Spinal cord (tissue), 10 donors: ENCODE measurements around the gene LMNB1. TPM values are rescaled to one million over a fixed set of nuclear protein-coding genes. Genes with fewer than 3 reads are reported as not detected.
"Not testable (repeated sequence)": the region's sequence is repeated elsewhere in the genome, so short reads cannot be mapped to it uniquely, and the experiment has no call there.

ENCODE experiments used
- DNase-seq, 6 donors: peaks; one replicate each; pipeline versions ENCODE4 v3.0.0 to v3.0.0-alpha.2; 2013 to 2015; ENCODE audit warnings: low spot score in 6 of 6, low read depth in 4 of 6
- H3K27ac ChIP-seq: one replicate; pipeline ENCODE4 v1.5.1; 2013; ENCODE audit warnings: low read depth, low read length, control low read depth
- H3K27me3 ChIP-seq: one replicate; pipeline ENCODE4 v1.6.1; 2013; ENCODE audit warnings: low read length; ENCODE audit not compliant: control insufficient read depth, insufficient read depth
- H3K36me3 ChIP-seq: one replicate; pipeline ENCODE4 v1.6.1; 2013; ENCODE audit warnings: low read length; ENCODE audit not compliant: control insufficient read depth, insufficient read depth
- H3K4me1 ChIP-seq: one replicate; pipeline ENCODE4 v1.6.1; 2013; ENCODE audit warnings: low read length; ENCODE audit not compliant: control insufficient read depth, insufficient read depth
- H3K4me3 ChIP-seq: one replicate; pipeline ENCODE4 v1.5.1; 2013; ENCODE audit warnings: low read depth, low read length, control low read depth
- H3K9me3 ChIP-seq: one replicate; pipeline ENCODE4 v1.6.1; 2013; ENCODE audit warnings: low read length; ENCODE audit not compliant: control insufficient read depth, insufficient read depth
- WGBS: methylation state at CpG from one replicate; pipeline ENCODE4 v1.1.5; 2013; ENCODE audit warnings: missing lambda C conversion rate; ENCODE audit not compliant: insufficient coverage; 5-methylcytosine and 5-hydroxymethylcytosine counted together
- polyA plus RNA-seq, 2 donors: library from polyadenylated mRNA; unstranded; fragments of 120-200 nt; gene quantifications; one replicate each; pipeline ENCODE4 v1.2.1, GENCODE V29; 2013; ENCODE audit not compliant: insufficient read length in 2 of 2
- total RNA-seq, 2 donors: library from RNA; depleted of rRNA in 1 of 2; stranded (reverse); fragments of 120-200 nt in 1 of 2; fragments of >200 nt in 1 of 2; gene quantifications; one replicate each; pipeline versions ENCODE4 v1.2.3 to v1.2.4, GENCODE V29; 2013 to 2014
- donor health status: healthy.

The LMNB1 gene
- total and polyA plus RNA-seq, 4 donors = 38.6 to 63.6 (median 46.9) TPM

- Histone ChIP-seq H3K4me3 (no peak overlapping the region), H3K36me3 (peaks cover 12% of the 10 kb centered on the region), H3K27me3 (no peaks in the 10 kb centered on the region), H3K9me3 (no peaks in the 10 kb centered on the region), H3K4me1 (no peaks in the 10 kb centered on the region), H3K27ac (no peak overlapping the region)
- DNase-seq = peak in 2 of 6 donors; percentile 62 to 68
- WGBS = no CpG with 5 or more reads among the region's 1 CpG
These were observed 25.0 kb downstream of the LMNB1 start for GRCh38 chr5:126801992-126802294.

GRCh38 chr5:126805063-126805462 is 28.1 kb downstream of the LMNB1 start:
- Histone ChIP-seq H3K4me1 (no peaks in the 10 kb centered on the region), H3K9me3 (no peaks in the 10 kb centered on the region), H3K36me3 (peaks cover 19% of the 10 kb centered on the region), H3K4me3 (no peak overlapping the region), H3K27ac (no peak overlapping the region), H3K27me3 (no peaks in the 10 kb centered on the region)
- no peak for DNase-seq
- 80% methylated on average over 1 of the region's 2 CpGs for WGBS

DNA sequence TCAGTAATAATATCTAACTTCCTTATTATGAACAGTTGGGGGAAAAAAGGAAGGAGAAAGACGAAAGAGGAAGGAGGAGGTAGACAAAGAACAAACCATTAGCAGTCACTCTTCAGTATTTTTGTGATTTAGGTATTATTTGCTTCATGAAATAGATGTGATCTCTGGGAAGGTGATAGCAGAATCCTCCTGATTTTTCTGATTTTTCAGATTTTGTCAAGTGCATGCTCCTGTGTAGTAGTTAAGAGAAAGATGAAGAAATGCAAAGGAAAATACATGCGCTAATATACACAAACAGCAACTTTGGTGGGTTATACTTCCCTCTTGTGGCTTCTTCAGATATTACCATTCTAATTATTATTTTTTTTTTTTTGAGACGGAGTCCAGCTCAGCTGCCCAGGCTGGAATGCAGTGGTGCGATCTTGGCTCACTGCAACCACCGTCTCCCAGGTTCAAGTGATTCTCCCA is 31.6 kb downstream of the LMNB1 start:
- peak in 4 of 6 donors; percentile 13 to 77 (median 32) for DNase-seq
- H3K4me1 ChIP-seq = no peaks in the 10 kb centered on the region
- H3K9me3 ChIP-seq = no peaks in the 10 kb centered on the region
- H3K36me3 ChIP-seq = peaks cover 19% of the 10 kb centered on the region
- no peaks in the 10 kb centered on the region for H3K27me3 ChIP-seq
- H3K27ac ChIP-seq = no peak overlapping the region
- WGBS = 93% methylated on average over 2 of the region's 5 CpGs
- H3K4me3 ChIP-seq = no peak overlapping the region

GRCh38 chr5:126809916-126810315 is 33.0 kb downstream of the LMNB1 start:
- no peak for DNase-seq

DNA sequence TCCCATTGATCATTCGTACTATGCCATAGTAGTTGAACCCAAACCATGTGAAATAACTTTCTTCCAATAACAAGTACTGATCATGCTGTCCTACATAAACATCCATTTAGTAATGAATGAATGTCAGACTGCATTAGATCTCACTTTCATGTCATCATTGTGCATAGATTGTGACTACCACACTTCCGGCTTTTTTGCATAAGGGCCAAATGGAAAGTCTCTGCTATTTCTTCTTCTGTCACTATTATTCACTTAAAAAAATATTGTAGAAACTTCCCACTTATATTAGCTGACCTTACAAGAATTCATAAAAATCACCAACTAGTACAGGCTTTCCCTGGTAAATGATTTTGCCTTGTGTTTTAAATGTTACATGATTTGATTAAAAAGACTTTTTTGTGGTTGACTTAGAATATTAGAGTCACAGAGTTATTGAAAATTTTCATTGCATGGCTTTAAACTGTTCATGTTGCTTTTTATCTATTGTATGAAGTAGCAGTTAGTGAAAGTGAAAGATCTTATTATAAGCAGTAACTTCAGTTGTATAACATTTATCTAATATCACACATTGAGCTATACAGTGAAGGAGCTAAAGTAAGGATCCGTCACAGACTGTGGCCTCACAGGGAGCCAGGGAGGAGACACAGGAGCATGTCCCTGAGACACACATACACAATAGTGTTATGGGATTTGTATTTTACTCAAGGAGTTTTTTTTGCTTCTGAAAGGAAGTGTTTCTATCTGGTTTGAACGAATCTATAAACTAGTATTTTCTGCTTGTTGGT is 33.9 kb downstream of the LMNB1 start:
- no peaks in the 10 kb centered on the region for H3K9me3 ChIP-seq
- WGBS = no CpG with 5 or more reads among the region's 4 CpGs
- H3K4me3 ChIP-seq = no peak overlapping the region
- no peaks in the 10 kb centered on the region for H3K4me1 ChIP-seq
- H3K27me3 ChIP-seq = no peaks in the 10 kb centered on the region
- no peak overlapping the region for H3K27ac ChIP-seq
- no peak for DNase-seq
- peaks cover 22% of the 10 kb centered on the region for H3K36me3 ChIP-seq

More at GRCh38 chr5:126809916-126810315, 33.0 kb downstream of the LMNB1 start:
- Histone ChIP-seq H3K4me1 (no peaks in the 10 kb centered on the region), H3K36me3 (peaks cover 22% of the 10 kb centered on the region), H3K4me3 (no peak overlapping the region), H3K27ac (no peak overlapping the region), H3K9me3 (no peaks in the 10 kb centered on the region), H3K27me3 (no peaks in the 10 kb centered on the region)
- WGBS = 87% methylated on average over 6 of the region's 7 CpGs

DNA sequence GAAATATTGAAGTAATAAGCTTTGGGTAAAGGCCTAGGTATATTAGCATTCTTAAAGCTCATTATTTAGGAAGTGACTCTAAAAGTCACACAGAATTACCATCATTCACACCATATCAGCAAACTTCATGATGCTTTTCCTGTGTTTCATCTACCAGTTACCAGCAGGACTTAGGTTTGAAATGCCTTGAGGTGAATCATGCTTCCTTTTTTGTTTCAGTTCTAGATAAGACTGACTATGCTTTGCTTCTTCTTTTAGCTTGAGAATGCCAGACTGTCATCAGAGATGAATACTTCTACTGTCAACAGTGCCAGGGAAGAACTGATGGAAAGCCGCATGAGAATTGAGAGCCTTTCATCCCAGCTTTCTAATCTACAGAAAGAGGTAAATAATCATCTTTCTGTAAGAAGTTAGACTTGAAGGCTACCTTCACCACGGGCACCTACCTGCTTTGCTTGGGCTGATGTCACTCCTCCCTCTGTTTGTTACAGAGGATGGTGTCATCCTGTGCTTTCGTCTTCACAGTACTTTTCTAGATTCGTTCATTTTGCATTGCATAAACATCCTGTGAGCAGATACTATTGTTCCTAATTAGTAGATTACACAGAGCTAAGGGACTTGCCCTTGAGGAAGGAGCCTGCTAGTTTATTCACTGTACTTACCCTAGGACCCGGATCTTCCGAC is 34.7 kb downstream of the LMNB1 start:
- no peaks in the 10 kb centered on the region for H3K4me1 ChIP-seq
- H3K27ac ChIP-seq = no peak overlapping the region
- no CpG with 5 or more reads among the region's 6 CpGs for WGBS
- H3K27me3 ChIP-seq = no peaks in the 10 kb centered on the region
- peaks cover 13% of the 10 kb centered on the region for H3K36me3 ChIP-seq
- H3K4me3 ChIP-seq = no peak overlapping the region
- H3K9me3 ChIP-seq = no peaks in the 10 kb centered on the region
- DNase-seq = no peak

DNA sequence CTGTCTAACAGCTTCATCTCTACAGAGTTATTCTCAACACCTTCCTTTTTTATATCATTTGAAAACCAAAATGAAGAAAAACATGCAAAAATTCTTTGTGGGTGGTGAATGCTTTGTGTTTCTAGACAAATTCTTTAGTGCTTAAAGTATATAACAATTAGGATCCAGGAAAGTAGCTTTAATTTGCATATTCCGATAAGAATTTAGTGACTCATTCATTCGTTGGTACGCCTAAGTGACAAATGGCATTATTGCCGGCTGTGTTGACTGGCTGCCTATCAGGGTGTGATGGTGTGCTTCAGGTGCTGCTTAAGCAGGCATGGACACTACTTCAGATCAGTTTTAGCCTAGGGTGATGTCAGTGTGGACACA is 35.2 kb downstream of the LMNB1 start:
- WGBS = no CpG with 5 or more reads among the region's 4 CpGs
- Histone ChIP-seq H3K9me3 (no peaks in the 10 kb centered on the region), H3K4me1 (no peaks in the 10 kb centered on the region), H3K36me3 (peaks cover 10% of the 10 kb centered on the region), H3K27me3 (no peaks in the 10 kb centered on the region), H3K27ac (no peak overlapping the region), H3K4me3 (no peak overlapping the region)
- no peak for DNase-seq

DNA sequence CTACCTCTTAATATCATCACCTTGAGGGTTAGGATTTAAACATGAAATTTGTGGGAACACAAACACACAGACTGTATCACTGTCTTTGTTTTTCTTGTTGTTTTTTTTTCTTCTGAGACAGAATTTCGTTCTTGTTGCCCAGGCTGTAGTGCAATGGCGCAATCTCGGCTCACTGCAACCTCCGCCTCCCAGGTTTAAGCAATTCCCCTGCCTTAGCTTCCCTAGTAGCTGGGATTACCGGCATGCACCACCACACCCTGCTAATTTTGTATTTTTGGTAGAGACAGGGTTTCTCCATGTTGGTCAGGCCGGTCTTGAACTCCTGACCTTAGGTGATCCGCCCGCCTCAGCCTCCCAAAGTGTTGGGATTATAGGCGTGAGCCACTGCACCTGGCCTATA is 36.9 kb downstream of the LMNB1 start:
- H3K4me3 ChIP-seq, H3K4me1 ChIP-seq, H3K27ac ChIP-seq, H3K9me3 ChIP-seq, DNase-seq, H3K36me3 ChIP-seq, H3K27me3 ChIP-seq: not testable (repeated sequence)
- 86% methylated on average over 6 of the region's 9 CpGs for WGBS

DNA sequence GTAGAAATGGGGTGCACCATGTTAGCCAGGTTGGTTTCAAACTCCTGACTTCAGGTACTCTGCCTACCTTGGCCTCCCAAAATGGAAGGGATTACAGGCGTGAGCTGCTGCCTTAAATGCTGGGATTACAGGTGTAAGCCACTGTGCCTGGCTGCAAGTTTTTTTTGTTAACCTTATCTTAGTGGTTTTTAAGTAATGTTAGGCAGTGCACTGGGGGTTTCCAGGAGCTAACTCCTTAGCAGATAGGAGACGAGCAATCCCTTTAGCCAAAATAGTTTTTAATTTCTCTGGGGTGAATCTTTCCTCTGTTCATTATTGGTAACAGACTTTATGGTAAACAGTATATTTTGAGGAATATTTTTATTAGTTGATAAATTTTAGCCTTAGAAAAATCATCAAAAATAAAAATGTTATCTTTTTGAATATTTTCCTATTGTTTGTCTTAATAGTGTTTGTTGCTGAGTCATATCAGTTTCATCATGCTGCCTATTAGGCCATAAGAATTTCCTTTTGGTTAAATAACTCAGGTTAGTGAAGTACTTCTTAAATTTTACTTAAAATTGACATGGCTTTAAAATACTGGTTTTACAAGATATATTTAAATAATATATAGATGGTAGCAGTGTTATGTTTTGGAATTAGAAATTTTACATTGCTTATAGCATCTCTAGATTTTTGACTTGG is 37.9 kb downstream of the LMNB1 start:
- WGBS = 69% methylated on average over 1 of the region's 2 CpGs
- Histone ChIP-seq H3K4me1 (no peaks in the 10 kb centered on the region), H3K4me3 (no peak overlapping the region), H3K36me3 (peaks cover 9% of the 10 kb centered on the region), H3K27ac (no peak overlapping the region), H3K9me3 (no peaks in the 10 kb centered on the region), H3K27me3 (no peaks in the 10 kb centered on the region)
- no peak for DNase-seq
